Astrocyte (in vitro differentiated cells and primary cell): ENCODE data around the gene SH3BGRL2. TPM values are rescaled to one million over a fixed set of nuclear protein-coding genes. Genes with fewer than 3 reads are reported as not detected.

Experiments used
- DNase-seq: peaks from one replicate; pipeline ENCODE4 v3.0.0-alpha.2; 2010; ENCODE audit warnings: low read depth
- FAIRE-seq: peaks from 2 replicates; lab custom pipeline; 2011; peaks lifted over from hg19 to GRCh38; lab: Jason Lieb, UNC
- H2AFZ ChIP-seq: 2 replicates; pipeline ENCODE4 v1.6.0; 2012; ENCODE audit warnings: low read depth, low read length, inconsistent platforms
- H3K27ac ChIP-seq: 2 replicates; pipeline ENCODE4 v1.5.1; 2011; ENCODE audit warnings: low read depth, low read length, inconsistent platforms
- H3K27me3 ChIP-seq: 2 replicates; pipeline ENCODE4 v1.6.0; 2011; ENCODE audit warnings: low read length, inconsistent platforms; ENCODE audit not compliant: insufficient read depth
- H3K36me3 ChIP-seq: 2 replicates; pipeline ENCODE4 v1.5.1; 2011; ENCODE audit warnings: low read length, inconsistent platforms; ENCODE audit not compliant: insufficient read depth
- H3K4me1 ChIP-seq: 2 replicates; pipeline ENCODE4 v1.5.1; 2011; ENCODE audit warnings: low read length, inconsistent platforms; ENCODE audit not compliant: insufficient read depth
- H3K4me2 ChIP-seq: 2 replicates; pipeline ENCODE4 v1.6.0; 2012; ENCODE audit warnings: low read length, inconsistent platforms
- H3K4me3 ChIP-seq: 2 replicates; pipeline ENCODE4 v1.5.1; 2011; ENCODE audit warnings: low read depth, mild to moderate bottlenecking, low read length, inconsistent platforms; ENCODE audit not compliant: insufficient read depth
- H3K79me2 ChIP-seq: 2 replicates; pipeline ENCODE4 v1.6.0; 2012; ENCODE audit warnings: mild to moderate bottlenecking, low read length, inconsistent platforms; ENCODE audit not compliant: insufficient read depth
- H3K9ac ChIP-seq: 2 replicates; pipeline ENCODE4 v1.6.0; 2012; ENCODE audit warnings: mild to moderate bottlenecking, low read length, inconsistent platforms
- H3K9me3 ChIP-seq: 2 replicates; pipeline ENCODE4 v1.5.1; 2012; ENCODE audit warnings: low read depth, mild to moderate bottlenecking, low read length, inconsistent platforms; ENCODE audit not compliant: insufficient read depth
- H4K20me1 ChIP-seq: 2 replicates; pipeline ENCODE4 v1.6.0; 2012; ENCODE audit warnings: low read length, inconsistent platforms; ENCODE audit not compliant: insufficient read depth
- H3K27ac Mint-ChIP-seq: one replicate; pipeline ENCODE4 v1.8.0; 2021; ENCODE audit warnings: mild to moderate bottlenecking, mixed read lengths; ENCODE audit not compliant: unreplicated experiment
- H3K27me3 Mint-ChIP-seq: one replicate; pipeline ENCODE4 v1.8.0; 2021; ENCODE audit warnings: low read depth, mixed read lengths; ENCODE audit not compliant: unreplicated experiment
- H3K36me3 Mint-ChIP-seq: one replicate; pipeline ENCODE4 v1.8.0; 2021; ENCODE audit warnings: low read depth, mixed read lengths; ENCODE audit not compliant: unreplicated experiment
- H3K4me1 Mint-ChIP-seq: one replicate; pipeline ENCODE4 v1.8.0; 2021; ENCODE audit warnings: low read depth, mixed read lengths; ENCODE audit not compliant: unreplicated experiment
- H3K4me3 Mint-ChIP-seq: one replicate; pipeline ENCODE4 v1.8.0; 2021; ENCODE audit warnings: mild to moderate bottlenecking, moderate library complexity, mixed read lengths; ENCODE audit not compliant: unreplicated experiment
- H3K9me3 Mint-ChIP-seq: one replicate; pipeline ENCODE4 v1.8.0; 2021; ENCODE audit warnings: mild to moderate bottlenecking, mixed read lengths; ENCODE audit not compliant: unreplicated experiment
- EZH2 ChIP-seq: IDR thresholded peaks from 2 replicates; pipeline ENCODE4 v1.6.1; 2012; ENCODE audit warnings: mild to moderate bottlenecking, low read length, inconsistent platforms; ENCODE audit not compliant: insufficient read depth
- total RNA-seq: library from RNA; stranded (reverse); gene quantifications from 2 replicates; pipeline ENCODE4 v1.2.1, GENCODE V29; 2021
- TF ChIP-seq, protein P1 (sequence below): IDR thresholded peaks from 2 replicates; pipeline ENCODE4 v1.5.1; 2011; ENCODE audit warnings: low read depth, mild to moderate bottlenecking, inconsistent platforms, low read length, moderate library complexity; ENCODE audit not compliant: insufficient read depth

SH3BGRL2 gene
- total RNA-seq, 1 donor from 2014 or later = 15.9 TPM

DNA sequence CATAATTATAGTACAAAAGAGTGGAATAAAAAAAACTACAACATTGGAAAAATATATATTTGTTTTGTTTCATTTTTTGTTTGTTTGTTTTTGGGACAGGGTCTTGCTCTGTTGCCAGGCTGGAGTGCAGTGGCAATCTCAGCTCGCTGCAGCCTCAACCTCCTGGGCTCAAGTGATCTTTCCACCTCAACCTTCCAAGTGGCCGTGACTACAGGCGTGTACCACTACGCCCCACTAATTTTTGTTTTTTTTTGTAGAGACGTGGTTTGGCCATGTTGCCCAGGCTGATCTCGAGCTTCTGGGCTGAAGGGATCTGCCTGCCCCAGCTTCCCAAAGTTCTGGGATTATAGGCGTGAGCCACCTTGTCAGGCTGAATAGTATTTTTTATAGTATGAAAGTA is 41.4 kb upstream of the SH3BGRL2 start:
- H3K27ac ChIP-seq = no peak overlapping the region
- H2AFZ ChIP-seq = no peak overlapping the region
- H3K9ac ChIP-seq = no peak overlapping the region
- Mint-ChIP-seq H3K27me3 (no peaks in the 10 kb centered on the region), H3K27ac (no peak overlapping the region), H3K4me1 (no peaks in the 10 kb centered on the region), H3K9me3 (no peaks in the 10 kb centered on the region), H3K36me3 (no peaks in the 10 kb centered on the region), H3K4me3 (no peak overlapping the region)
- H4K20me1 ChIP-seq = no peaks in the 10 kb centered on the region
- TF ChIP-seq, protein P1, sequence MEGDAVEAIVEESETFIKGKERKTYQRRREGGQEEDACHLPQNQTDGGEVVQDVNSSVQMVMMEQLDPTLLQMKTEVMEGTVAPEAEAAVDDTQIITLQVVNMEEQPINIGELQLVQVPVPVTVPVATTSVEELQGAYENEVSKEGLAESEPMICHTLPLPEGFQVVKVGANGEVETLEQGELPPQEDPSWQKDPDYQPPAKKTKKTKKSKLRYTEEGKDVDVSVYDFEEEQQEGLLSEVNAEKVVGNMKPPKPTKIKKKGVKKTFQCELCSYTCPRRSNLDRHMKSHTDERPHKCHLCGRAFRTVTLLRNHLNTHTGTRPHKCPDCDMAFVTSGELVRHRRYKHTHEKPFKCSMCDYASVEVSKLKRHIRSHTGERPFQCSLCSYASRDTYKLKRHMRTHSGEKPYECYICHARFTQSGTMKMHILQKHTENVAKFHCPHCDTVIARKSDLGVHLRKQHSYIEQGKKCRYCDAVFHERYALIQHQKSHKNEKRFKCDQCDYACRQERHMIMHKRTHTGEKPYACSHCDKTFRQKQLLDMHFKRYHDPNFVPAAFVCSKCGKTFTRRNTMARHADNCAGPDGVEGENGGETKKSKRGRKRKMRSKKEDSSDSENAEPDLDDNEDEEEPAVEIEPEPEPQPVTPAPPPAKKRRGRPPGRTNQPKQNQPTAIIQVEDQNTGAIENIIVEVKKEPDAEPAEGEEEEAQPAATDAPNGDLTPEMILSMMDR = no peak
- TF ChIP-seq EZH2 = no peak
- H3K27me3 ChIP-seq = no peaks in the 10 kb centered on the region
- FAIRE-seq (no peak), DNase-seq (no peak)
- no peaks in the 10 kb centered on the region for H3K4me1 ChIP-seq
- H3K9me3 ChIP-seq = no peaks in the 10 kb centered on the region
- H3K4me2 ChIP-seq = no peak overlapping the region
- H3K79me2 ChIP-seq = no peaks in the 10 kb centered on the region
- H3K4me3 ChIP-seq = no peak overlapping the region
- no peaks in the 10 kb centered on the region for H3K36me3 ChIP-seq

DNA sequence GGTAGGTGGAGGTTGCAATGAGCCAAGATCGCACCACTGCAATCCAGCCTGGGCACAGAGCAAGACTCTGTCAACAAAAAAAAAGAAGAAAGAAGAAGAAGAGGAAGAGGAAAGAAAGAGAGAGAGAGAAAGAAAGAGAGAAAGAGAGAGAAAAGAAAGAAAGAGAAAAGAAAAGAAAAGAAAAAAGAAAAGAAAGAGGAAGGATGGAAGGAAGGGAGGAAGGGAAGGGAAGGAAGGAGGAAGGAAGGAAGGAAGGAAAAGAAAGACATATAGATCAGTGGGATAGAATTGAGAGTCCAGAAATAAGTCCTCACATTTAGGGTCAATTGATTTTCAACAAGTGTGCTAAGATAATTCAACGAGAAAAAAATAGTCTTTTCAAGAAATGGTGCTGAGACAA is 34.0 kb upstream of the SH3BGRL2 start:
- Mint-ChIP-seq H3K27ac (no peak overlapping the region), H3K36me3 (no peaks in the 10 kb centered on the region), H3K9me3 (no peaks in the 10 kb centered on the region), H3K4me3 (no peak overlapping the region), H3K27me3 (no peaks in the 10 kb centered on the region), H3K4me1 (peaks cover 7% of the 10 kb centered on the region)
- Histone ChIP-seq H3K79me2 (no peaks in the 10 kb centered on the region), H2AFZ (no peak overlapping the region), H3K27me3 (no peaks in the 10 kb centered on the region), H3K4me3 (no peak overlapping the region), H3K9ac (no peak overlapping the region), H3K4me2 (no peak overlapping the region), H3K9me3 (no peaks in the 10 kb centered on the region), H3K4me1 (peaks cover 9% of the 10 kb centered on the region), H4K20me1 (no peaks in the 10 kb centered on the region), H3K36me3 (no peaks in the 10 kb centered on the region), H3K27ac (no peak overlapping the region)
- FAIRE-seq = no peak
- DNase-seq = no peak
- TF ChIP-seq, protein P1 = no peak
- no peak for TF ChIP-seq EZH2

DNA sequence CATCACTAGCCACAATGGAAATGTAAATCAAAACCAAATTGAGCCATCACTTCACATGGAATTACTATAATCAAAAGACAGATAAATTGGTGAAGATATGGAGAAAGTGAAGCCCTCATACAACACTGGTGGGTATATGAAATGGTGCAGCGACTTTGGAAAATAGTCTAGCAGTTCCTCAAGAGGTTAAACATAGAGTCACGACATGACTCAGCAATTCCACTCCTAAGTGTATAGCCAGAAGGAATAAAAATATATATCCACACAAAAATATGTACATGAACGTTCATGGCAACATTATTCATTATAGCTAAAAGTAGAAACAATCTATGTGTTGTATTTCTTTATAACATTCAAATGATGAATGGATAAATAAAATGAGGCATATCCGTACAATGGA is 33.1 kb upstream of the SH3BGRL2 start:
- no peaks in the 10 kb centered on the region for H3K36me3 Mint-ChIP-seq
- H3K9me3 ChIP-seq = no peaks in the 10 kb centered on the region
- H3K4me1 Mint-ChIP-seq = peaks cover 13% of the 10 kb centered on the region
- DNase-seq = no peak
- TF ChIP-seq, protein P1 = no peak
- no peak for TF ChIP-seq EZH2
- H3K4me1 ChIP-seq = peaks cover 9% of the 10 kb centered on the region
- no peaks in the 10 kb centered on the region for H3K79me2 ChIP-seq
- no peak for FAIRE-seq
- H3K27me3 ChIP-seq = no peaks in the 10 kb centered on the region
- H3K4me3 ChIP-seq = no peak overlapping the region
- H3K36me3 ChIP-seq = no peaks in the 10 kb centered on the region
- no peak overlapping the region for H3K27ac Mint-ChIP-seq
- no peak overlapping the region for H2AFZ ChIP-seq
- H3K27ac ChIP-seq = no peak overlapping the region
- H3K27me3 Mint-ChIP-seq = no peaks in the 10 kb centered on the region
- no peak overlapping the region for H3K4me2 ChIP-seq
- no peaks in the 10 kb centered on the region for H4K20me1 ChIP-seq
- no peak overlapping the region for H3K4me3 Mint-ChIP-seq
- H3K9ac ChIP-seq = no peak overlapping the region
- H3K9me3 Mint-ChIP-seq = no peaks in the 10 kb centered on the region
